ENCODE data around the gene GFRA3.

Gene GFRA3

DNA sequence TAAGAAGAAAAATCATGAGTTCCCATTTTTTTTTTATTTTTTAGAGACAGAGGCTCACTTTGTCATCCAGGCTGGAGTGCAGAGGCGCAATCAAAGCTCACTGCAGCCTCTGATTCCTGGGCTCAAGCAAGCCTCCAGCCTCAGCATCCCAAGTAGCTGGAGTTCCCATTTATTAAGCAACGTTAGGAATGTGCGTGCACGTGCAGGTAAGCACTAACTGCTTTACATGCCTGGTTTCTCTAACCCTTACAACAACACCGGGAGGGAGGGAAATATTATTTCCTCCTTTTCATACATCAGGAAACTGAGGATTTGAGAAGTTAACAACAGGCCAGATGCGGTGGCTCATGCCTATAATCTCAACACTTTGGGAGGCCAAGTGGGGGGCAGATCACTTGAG is 45.0 kb downstream of the GFRA3 start:
- no peaks in the 10 kb centered on the region for H3K4me1 ChIP-seq (ENCODE audit: control insufficient read depth in 1 of 2, insufficient read depth in 1 of 2, low read depth in 1 of 2, low read length in 1 of 2)
- no peaks in the 10 kb centered on the region for H3K36me3 ChIP-seq
- TF ChIP-seq, protein P1, sequence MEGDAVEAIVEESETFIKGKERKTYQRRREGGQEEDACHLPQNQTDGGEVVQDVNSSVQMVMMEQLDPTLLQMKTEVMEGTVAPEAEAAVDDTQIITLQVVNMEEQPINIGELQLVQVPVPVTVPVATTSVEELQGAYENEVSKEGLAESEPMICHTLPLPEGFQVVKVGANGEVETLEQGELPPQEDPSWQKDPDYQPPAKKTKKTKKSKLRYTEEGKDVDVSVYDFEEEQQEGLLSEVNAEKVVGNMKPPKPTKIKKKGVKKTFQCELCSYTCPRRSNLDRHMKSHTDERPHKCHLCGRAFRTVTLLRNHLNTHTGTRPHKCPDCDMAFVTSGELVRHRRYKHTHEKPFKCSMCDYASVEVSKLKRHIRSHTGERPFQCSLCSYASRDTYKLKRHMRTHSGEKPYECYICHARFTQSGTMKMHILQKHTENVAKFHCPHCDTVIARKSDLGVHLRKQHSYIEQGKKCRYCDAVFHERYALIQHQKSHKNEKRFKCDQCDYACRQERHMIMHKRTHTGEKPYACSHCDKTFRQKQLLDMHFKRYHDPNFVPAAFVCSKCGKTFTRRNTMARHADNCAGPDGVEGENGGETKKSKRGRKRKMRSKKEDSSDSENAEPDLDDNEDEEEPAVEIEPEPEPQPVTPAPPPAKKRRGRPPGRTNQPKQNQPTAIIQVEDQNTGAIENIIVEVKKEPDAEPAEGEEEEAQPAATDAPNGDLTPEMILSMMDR (IDR thresholded peaks at IDR 0.05) = no peak

DNA sequence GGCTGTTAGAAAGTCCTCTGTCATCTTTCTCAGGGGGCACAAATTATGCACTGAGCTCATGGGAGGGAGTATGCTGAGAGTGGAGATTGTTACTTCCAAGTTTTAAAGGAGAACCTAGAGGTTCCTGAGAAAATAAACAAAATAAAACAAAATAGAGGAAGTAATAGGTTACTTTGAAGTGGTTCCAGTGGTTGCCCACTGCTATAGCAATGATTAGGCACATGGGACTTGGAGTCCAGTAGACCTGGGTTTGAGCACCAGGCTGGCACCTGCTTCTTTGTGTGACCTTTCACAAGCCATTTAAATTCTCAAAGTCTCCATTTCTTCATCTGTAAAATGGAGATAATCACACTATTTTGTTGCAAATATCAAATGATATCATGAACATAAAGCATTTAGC is 47.5 kb downstream of the GFRA3 start:
- H3K27me3 ChIP-seq = peaks cover 18% of the 10 kb centered on the region
- H3K4me3 ChIP-seq (ENCODE audit: low read depth in 1 of 2, low read length in 1 of 2) = no peak overlapping the region
- TF ChIP-seq, protein P1 (IDR thresholded peaks at IDR 0.05) = no peak
- H3K36me3 ChIP-seq = no peaks in the 10 kb centered on the region
- no peak overlapping the region for H3K27ac ChIP-seq
- H3K9me3 ChIP-seq = no peaks in the 10 kb centered on the region
- H3K4me1 ChIP-seq (ENCODE audit: control insufficient read depth in 1 of 2, insufficient read depth in 1 of 2, low read depth in 1 of 2, low read length in 1 of 2) = peaks cover 4 to 6% of the 10 kb centered on the region in 2 experiments

More for the DNA sequence above, 45.0 kb downstream of the GFRA3 start:
- H3K9me3 ChIP-seq = no peaks in the 10 kb centered on the region
- H3K27ac ChIP-seq = no peak overlapping the region
- H3K4me3 ChIP-seq (ENCODE audit: low read depth in 1 of 2, low read length in 1 of 2) = no peak overlapping the region
- H3K27me3 ChIP-seq = peaks cover 24% of the 10 kb centered on the region

DNA sequence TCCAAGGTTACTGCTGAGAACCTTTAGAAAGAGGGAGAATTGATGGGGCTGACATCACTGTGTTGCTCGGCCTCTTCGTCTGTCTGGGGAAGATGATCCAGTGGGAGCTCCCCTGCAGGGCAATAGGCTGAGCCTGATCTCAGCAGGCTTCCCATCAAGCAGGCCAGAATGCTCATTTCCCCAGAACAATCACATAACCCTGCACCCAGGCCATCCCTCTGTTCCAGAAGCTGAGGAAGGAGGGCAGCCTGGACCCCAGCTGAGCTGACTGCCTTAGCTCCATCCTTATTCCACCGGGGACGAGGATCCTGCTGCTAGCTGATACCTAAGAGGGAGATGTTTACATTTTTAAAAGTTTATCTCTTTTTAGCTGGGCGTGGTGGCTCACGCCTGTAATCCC is 49.7 kb downstream of the GFRA3 start:
- Histone ChIP-seq H3K36me3 (no peaks in the 10 kb centered on the region), H3K4me1 (ENCODE audit: control insufficient read depth in 1 of 2, insufficient read depth in 1 of 2, low read depth in 1 of 2, low read length in 1 of 2) (peaks cover 4 to 6% of the 10 kb centered on the region in 2 experiments), H3K4me3 (ENCODE audit: low read depth in 1 of 2, low read length in 1 of 2) (no peak overlapping the region), H3K9me3 (no peaks in the 10 kb centered on the region), H3K27me3 (peaks cover 12% of the 10 kb centered on the region), H3K27ac (no peak overlapping the region)
- TF ChIP-seq, protein P1 (IDR thresholded peaks at IDR 0.05) = no peak

DNA sequence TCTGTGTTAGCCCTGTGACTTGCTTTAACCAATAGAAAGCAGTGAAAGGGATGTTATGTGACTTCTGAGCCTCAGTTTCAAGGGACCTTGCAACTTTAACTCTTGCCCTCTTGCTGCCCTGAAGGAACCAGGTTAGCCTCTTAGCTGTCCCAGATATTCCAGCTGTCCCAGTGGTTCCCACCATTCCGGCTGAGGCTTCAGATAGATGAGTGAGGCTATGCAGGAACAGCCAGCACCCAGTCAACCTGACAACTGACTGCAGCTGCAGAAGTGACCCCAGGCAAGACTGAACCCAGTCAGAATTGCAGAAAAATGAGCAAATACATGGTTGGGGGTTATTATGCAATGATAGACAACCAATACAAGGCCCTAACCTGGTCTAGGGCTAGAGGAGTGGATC is 50.9 kb downstream of the GFRA3 start:
- no peak overlapping the region for H3K27ac ChIP-seq
- H3K27me3 ChIP-seq = peaks cover 12% of the 10 kb centered on the region
- H3K4me3 ChIP-seq (ENCODE audit: low read depth in 1 of 2, low read length in 1 of 2) = no peak overlapping the region
- no peaks in the 10 kb centered on the region for H3K9me3 ChIP-seq
- H3K4me1 ChIP-seq (ENCODE audit: control insufficient read depth in 1 of 2, insufficient read depth in 1 of 2, low read depth in 1 of 2, low read length in 1 of 2) = peaks cover 4 to 6% of the 10 kb centered on the region in 2 experiments
- H3K36me3 ChIP-seq = no peaks in the 10 kb centered on the region
- TF ChIP-seq, protein P1 (IDR thresholded peaks at IDR 0.05) = no peak

DNA sequence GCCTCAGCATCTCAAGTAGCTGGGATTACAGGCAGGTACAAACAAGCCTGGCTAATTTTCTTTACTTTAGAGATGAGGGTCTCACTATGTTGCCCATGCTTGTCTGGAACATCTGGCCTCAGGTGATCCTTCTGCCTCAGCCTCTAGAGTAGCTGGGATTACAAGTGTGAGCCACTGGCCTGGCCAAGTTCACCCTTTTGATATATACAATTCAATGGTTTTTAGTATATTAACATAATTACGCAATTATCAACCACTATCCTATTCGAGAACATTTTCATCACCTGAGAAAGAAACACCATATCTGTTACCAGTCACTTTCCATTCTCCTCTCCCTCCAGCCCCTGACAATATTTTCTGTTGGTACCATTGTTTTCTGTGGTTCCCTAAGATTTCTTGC is 57.6 kb downstream of the GFRA3 start:
- H3K27me3 ChIP-seq = no peaks in the 10 kb centered on the region
- TF ChIP-seq, protein P1 (IDR thresholded peaks at IDR 0.05) = no peak
- H3K4me1 ChIP-seq (ENCODE audit: control insufficient read depth in 1 of 2, insufficient read depth in 1 of 2, low read depth in 1 of 2, low read length in 1 of 2) = peaks cover 16 to 18% of the 10 kb centered on the region in 2 experiments
- no peaks in the 10 kb centered on the region for H3K9me3 ChIP-seq
- no peak overlapping the region for H3K4me3 ChIP-seq (ENCODE audit: low read depth in 1 of 2, low read length in 1 of 2)
- H3K27ac ChIP-seq = no peak overlapping the region
- H3K36me3 ChIP-seq = no peaks in the 10 kb centered on the region

Measured in neutrophil (primary cell).